Retina (tissue), 1 donor: ENCODE results near the gene GSTM3.
A peak's percentile ranks its signal among the peaks of the same experiment; 100 is the strongest.
"Not testable (repeated sequence)": the region's sequence is repeated elsewhere in the genome, so short reads cannot be mapped to it uniquely, and the experiment has no call there.

Experiments
- DNase-seq: peaks from one replicate; pipeline ENCODE4 v3.0.0-alpha.2; 2016

The GSTM3 gene

GRCh38 chr1:109773900-109774485 is 33.2 kb upstream of the GSTM3 start:
- no peak for DNase-seq

GRCh38 chr1:109773203-109773899 is 32.5 kb upstream of the GSTM3 start:
- DNase-seq, result peak; percentile 80

DNA sequence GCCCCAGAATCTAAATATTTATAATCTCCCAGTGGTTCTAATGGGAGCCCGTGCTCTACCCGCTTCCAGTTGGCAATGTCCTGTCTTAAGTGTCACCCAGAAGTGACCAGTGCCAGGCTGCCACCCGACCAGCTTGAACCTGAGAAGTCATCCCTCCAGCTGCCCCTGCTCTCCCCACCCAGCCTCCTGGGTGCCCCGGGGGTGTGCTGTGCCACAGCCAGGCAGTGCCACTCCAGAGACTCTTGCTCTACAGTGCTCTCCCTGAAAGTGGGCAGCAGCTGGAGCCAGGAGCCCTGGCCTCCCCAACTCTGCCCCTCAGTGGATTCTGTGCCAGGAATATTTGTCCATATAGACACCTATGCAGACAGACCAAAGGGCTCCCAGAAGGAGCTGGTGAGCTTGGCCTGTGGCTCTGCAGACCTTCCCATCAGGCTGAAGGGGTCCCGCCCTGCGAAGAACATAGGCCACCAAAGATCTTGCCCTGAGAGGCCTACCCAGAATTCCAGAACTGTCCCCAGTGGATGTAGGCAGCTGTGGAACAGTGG is 31.9 kb upstream of the GSTM3 start:
- DNase-seq, result no peak

GRCh38 chr1:109771712-109772657 is 31.1 kb upstream of the GSTM3 start:
- DNase-seq, result no peak

DNA sequence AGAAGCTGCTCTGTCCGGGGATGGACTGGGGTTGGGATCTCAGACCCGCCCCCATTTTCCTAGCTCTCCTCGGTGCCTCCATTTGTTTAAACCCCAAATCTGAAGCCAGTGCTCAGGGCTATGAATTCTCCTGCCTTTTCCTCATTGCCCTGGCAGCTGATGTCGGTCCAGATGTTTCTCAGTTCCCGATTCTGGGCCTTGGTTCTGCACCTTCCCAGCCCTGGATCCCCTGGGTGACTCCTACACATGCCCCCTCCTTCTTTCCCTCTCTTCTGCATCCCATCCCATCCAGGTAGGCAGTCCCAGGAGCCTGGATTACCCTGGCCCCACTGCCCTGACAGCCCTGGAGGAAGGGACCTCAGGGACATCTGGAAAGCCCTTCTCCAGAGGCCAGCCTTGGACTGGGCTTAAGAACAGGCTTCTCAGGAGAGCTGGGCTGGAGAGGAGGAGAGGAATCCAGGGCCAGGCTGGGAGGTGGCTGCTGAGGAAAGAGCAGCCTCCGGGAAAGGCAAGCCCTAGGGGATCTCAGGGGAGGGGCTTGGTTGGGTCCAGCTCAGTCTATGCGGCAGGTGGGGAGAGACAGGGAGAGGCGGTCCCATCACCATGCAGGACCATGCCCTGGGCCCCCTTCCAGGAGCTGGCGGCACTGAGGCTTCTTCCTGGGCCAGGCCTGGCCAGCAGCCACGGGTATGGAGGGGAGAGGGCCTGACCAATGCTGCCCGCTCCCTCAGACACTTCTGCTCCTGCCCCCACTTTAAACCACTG is 29.7 kb upstream of the GSTM3 start:
- no peak for DNase-seq

- DNase-seq, result no peak
Observed at GRCh38 chr1:109769330-109770078, 28.7 kb upstream of the GSTM3 start.

DNA sequence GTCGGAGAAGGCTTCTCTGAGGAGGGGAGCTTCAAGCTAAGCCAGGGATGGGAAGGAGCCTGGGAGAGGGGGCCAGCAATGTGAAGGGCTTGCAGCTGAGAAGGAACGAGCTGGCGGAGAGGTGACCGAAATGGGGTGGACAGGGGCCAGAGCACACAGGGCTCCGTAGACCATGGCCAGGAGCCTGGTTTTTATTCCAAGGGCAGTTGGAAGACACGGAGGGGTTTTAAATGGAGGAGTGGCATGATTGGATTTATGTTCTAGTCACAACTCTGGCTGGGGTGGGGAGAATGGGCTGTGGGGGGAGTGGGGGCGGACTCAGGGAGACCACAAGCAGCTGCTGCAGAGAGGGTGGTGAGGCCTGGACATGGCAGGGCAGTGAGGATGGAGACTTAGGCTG is 28.0 kb upstream of the GSTM3 start:
- DNase-seq, result no peak

DNA sequence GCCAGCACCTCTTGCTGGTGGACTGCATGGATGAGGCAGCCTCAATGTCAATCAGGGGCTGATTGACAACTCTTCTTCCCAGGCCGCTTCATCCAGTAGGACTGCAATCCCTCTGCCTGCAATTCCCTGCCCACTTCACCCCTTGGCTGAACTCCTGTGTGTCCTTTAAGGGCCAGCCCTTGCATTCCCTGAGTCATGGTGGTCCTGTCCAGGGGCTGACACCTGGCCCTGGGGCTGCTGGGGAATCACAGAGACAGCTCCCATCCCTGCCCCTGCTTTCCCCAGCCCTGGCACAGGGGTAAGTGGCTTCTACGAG is 27.5 kb upstream of the GSTM3 start:
- DNase-seq, result no peak

DNA sequence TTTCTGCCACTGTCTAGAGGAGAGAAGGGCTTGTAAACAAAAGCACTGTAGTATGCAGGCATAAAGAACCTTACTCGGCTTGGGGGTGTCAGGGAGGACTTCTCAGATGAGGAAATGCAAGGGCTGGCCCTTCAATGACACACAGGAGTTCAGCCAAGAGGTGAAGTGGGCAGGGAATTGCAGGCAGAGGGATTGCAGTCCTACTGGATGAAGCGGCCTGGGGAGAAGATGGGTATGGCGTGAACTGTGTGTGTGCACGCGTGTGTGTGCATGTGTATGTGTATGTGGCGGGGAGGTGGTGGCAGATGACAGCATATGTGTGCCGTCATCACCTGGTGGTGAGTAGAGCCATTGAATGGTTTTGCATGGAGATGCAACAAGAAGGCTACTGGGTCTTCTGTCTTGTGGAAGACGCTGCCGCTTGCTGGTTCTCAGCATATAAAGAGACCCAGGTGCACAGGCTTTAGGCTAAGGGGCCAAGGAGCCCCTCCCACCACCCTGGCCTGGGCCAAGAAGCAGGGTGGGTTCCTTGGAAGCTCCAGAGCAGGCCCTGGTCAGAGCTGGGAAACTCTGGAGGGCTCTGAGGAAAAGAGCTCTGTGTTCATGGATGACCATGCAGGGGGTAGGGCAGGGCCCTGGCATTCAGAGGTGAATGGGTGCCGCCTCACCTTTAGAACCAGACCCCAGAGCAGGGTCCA is 26.9 kb upstream of the GSTM3 start:
- no peak for DNase-seq

- not testable (repeated sequence) for DNase-seq
Observed at GRCh38 chr1:109766991-109767636, 26.3 kb upstream of the GSTM3 start.

GRCh38 chr1:109765896-109766615 is 25.2 kb upstream of the GSTM3 start:
- no peak for DNase-seq

DNA sequence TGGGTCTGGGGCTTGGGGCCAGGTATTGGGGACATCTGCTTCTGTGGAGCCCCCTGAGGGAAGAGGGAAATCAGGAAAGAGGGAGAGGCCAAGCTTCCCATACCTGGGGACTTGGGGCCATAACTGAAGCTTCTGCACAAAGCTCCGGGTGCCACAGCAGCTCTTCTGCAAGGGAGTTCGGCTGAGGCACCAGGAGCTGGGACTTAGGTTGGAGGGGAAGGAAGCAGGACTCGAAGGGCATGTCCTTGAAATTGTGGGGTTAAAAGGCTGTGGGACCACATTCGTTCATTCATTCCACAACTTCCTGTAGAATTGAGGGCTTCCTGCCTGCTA is 24.6 kb upstream of the GSTM3 start:
- no peak for DNase-seq

GRCh38 chr1:109764561-109765482 is 24.0 kb upstream of the GSTM3 start:
- no peak for DNase-seq

- no peak for DNase-seq
Observed at GRCh38 chr1:109763646-109764415, 23.0 kb upstream of the GSTM3 start, which contains the start of gene EPS8L3. Gene EPS8L3 (minus strand): TSS chr1:109763923. CDS start chr1:109761749, 2,174 bp downstream.

GRCh38 chr1:109762821-109763645 is 22.2 kb upstream of the GSTM3 start:
- no peak for DNase-seq

GRCh38 chr1:109762039-109762585 is 21.3 kb upstream of the GSTM3 start:
- DNase-seq, result no peak
